ENCODE measurements around the gene BRF1.

Gene BRF1

DNA sequence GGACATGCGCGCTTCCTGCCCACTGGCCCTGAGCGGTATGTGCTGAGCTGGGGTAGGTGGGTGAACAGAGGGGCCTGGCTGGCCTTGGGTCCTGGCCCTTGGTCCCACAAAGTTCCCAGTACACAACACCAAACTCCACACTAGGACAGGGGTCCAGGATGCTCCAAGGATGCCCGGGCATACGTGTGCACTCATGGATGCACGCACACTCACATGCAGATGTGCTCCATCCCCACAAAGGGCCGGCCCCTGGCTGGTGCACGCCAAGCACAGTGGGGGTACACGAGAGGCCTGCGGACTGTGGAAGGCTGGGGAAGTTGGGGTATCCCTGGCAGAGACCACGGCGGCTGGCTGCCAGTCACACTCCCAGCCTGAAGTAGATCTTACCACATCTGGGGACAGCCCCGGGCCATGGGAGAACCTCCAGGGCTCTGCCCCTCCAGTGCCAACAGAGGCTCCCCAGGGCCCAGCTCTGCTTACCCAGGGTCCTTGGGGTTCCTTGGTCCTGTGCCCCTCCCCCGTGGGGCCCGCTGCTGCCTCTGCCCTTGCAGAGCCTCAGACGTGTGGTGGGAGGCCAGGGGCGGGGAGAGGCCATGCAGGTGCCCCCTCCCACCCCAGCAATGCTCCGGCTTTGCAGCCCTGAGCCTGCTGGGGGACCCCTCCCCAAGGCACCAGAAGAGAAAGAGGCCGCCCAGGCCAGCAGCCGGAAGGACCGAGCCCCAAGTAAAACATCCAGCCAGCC is 95.7 kb downstream of the BRF1 start:
- Histone ChIP-seq H3K27ac (peak overlapping the region in 2 of 21 experiments; percentile 17 to 26), H3K4me3 (no peak overlapping the region)

DNA sequence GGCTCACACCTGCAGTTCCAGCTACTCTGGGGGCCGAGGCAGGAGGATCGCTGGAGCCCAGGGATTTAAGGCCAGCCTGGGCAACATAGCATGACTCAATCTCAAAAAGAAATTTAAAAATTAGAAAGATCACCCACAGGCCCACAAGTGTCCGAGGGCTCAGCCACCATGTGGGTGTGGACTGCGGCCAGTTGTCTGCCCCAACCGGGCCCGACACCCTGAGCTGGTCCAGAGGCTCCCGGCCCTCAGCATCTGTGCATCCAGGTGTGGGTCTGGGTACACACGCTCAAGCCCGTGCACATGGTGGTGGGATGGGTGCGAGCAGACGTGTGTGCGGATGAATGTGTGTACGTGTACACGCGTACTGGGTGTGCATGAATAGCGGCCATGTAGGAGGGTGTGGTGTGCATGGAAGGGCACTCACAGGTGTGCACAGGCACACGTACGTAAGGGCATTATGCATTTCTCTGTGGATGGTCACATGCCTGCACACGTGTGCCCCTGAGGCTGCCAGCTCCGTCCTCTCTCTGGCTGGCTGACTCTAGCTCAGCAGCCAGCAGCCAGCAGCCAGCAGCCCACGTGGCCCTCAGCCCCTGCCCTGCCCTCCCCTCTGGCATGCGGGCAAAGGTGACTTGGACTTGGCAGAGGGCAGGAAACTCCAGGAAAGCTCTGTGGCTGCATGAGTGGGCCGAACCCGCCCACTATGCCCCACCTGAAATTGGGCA is 96.4 kb downstream of the BRF1 start:
- Histone ChIP-seq H3K27ac (no peak overlapping the region), H3K4me3 (no peak overlapping the region)

GRCh38 chr14:105203701-105204100 is 97.1 kb downstream of the BRF1 start:
- Histone ChIP-seq H3K27ac (no peak overlapping the region), H3K4me3 (no peak overlapping the region)

- Histone ChIP-seq H3K27ac (no peak overlapping the region), H3K4me3 (no peak overlapping the region)
Measured at GRCh38 chr14:105203057-105203531, 97.7 kb downstream of the BRF1 start.

DNA sequence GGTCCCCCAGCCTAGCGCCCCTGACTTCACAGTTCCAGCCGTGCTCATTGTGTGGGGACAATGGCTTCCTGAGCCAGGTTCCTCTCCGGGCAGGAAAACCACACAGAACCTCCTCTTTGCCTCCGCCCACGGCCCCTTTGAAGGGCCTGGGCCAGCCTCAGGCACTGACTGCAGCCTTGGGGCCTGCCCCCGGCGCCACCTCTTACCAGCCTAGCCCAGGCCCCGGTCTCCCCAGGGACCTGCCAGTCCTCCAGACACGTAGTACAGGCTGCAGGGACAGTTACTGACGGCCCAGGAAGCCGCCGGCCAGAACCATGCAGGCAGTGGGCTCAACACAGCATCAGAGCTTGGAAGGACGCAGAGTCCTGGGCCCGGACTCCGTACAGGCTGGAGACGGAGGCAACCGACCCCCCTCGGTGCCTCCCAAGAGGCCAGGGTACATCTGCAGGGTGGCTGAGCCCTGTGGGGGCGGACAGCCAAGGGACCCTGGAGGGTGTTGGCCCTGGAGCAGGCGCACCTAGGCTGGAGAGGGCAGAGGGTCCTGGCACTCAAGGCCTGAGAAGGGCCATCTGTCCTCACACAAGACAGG is 98.8 kb downstream of the BRF1 start:
- Histone ChIP-seq H3K27ac (peak overlapping the region in 8 of 21 experiments; percentile 3 to 70 (median 46)), H3K4me3 (no peak overlapping the region)

DNA sequence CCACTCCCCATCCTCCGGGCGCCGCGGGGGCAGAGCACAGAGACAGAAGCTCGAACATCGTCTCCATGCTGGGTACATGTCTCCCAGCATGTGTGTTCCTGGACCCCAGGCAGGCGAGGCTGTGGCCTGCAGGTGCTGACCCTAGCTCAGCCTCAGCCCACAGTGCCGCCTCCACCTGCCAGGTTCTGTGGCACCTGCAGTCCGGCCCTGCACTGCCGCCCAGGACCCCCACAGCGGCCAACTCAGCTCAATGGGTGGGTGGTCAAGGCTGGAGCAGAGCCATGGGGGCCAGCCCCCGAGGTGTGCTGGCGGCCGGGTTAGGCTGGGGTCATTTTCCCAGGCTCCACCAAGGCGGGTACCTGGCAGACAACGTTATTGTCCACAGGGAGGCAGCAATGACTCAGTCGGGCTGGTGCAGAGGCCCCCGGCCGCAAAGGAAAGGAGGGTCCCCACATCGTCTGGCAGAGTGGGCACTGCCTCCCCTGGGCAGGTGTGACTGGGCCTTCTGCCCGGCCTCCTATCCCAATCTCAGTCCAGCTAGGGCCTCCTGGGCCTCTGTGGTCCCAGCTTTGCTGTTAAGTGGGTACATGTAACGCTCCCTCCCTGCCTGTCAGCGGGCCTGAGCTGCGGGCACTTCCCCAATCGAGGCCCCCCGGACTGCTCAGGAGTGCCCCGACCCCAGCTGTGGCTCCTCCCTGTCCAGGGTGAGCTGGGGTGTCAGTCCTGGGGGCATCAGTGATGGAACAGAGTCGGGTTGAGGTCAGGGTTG is 99.5 kb downstream of the BRF1 start:
- Histone ChIP-seq H3K4me3 (no peak overlapping the region), H3K27ac (peak overlapping the region in 9 of 21 experiments; percentile 3 to 70 (median 42))

DNA sequence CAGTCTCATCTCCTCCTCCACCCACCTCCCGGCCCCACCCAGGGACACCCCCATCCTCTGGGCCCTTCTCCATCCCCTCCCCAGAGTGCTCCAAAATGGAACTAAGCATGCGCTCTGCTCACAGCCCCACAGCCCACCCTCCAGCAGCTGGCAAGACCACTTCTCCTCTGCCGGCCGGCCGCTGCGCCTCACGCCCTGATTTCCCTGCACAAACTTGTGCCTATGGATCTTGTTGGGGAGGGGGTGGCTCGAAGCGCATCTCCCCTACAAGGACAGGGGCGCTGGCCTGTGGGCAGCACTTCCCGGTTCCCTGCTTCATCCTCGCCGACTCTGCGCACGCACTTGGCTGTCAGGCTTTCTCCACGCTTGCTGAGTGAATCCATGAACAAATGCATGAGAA is 100.2 kb downstream of the BRF1 start:
- no peak overlapping the region for H3K4me3 ChIP-seq
- H3K27ac ChIP-seq, result no peak overlapping the region

- H3K27ac ChIP-seq, result no peak overlapping the region
Measured at GRCh38 chr14:105200074-105200473, 100.7 kb downstream of the BRF1 start.

DNA sequence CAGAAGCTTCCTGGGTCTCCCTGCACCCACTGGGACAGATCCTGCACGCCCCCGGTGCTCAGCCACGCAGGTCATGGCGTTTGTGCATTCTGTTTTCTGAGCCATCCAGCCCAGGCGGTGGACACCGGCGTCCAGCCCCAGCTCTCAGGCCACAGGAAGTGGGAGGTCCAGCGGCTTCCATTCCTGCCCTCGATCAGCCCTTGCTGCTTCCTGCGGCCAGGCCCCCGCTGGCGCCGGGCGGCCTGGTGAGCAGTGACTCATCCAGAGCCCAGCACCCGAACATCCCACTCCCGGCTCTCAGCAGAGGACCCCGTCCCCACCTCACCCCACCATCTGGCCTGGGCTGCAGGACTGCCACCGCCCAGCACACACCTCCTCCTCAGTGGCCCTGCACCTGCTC is 101.7 kb downstream of the BRF1 start:
- Histone ChIP-seq H3K4me3 (no peak overlapping the region), H3K27ac (peak overlapping the region in 7 of 21 experiments; percentile 34 to 85 (median 50))

More at GRCh38 chr14:105200074-105200473, 100.7 kb downstream of the BRF1 start:
- no peak overlapping the region for H3K4me3 ChIP-seq

DNA sequence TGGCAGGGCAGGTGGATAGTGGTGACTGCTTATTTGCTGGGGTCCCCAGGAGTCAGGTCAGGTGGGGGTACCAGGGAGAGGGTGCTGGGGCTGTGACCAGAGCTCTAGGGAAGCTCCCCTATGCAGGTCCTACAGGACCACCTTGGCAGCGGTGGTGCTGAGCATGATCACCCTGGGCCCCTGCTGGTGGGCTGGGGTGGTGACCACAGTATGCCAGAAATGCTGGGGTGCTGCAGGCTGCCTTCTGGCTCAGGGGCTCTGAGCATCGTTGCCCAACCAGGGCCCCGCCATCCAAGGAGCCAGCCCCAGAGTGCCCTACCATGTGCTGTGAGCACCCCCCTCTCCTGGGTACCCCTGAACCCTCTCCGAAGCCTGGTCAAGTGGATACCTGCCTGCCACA is 102.2 kb downstream of the BRF1 start:
- H3K27ac ChIP-seq, result peak overlapping the region in 9 of 21 experiments; percentile 16 to 85 (median 46)

GRCh38 chr14:105197211-105197641 is 103.6 kb downstream of the BRF1 start:
- Histone ChIP-seq H3K4me3 (no peak overlapping the region), H3K27ac (peak overlapping the region in 10 of 21 experiments; percentile 9 to 85 (median 46))

More for the DNA sequence above, 102.2 kb downstream of the BRF1 start:
- H3K4me3 ChIP-seq, result no peak overlapping the region

DNA sequence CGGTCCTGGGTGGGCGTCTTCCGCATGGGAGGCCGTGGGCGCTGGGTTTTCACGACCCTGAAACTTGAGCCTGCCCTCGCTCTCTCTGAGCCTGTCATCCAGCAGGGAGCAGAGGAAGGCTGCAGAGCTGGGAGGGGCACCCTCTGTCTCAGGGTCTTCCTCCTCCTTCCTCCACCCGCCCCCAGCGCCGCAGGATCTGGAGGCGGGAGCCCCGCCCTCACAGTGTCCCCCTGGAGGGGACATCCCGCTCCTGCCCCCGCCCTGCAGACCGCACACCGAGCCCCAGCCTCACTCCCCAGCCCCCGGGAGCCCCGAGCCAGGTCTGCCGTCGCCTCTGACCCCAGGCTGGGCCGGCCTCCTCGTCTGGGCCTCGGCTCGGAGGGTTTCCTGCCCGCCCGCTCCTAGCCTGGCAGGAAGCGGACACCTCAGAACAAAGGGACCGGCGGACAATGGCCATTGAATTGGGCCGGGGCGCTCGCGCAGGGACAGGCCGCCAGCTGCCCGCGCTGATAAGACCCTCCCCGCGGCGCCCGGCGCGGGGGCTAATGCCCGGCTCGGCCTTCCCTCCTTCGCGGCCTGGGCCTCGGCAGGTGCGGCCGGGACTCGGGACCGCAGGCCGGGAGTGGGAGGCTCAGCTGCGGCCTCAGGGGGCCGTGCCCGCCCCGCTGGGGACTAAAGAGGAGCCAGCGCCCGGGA is 104.4 kb downstream of the BRF1 start:
- H3K27ac ChIP-seq, result peak overlapping the region in 17 of 21 experiments; percentile 4 to 85 (median 41)
- no peak overlapping the region for H3K4me3 ChIP-seq

GRCh38 chr14:105195522-105196264 is 105.1 kb downstream of the BRF1 start:
- Histone ChIP-seq H3K27ac (peak overlapping the region in 13 of 21 experiments; percentile 4 to 85 (median 34)), H3K4me3 (no peak overlapping the region)

GRCh38 chr14:105195051-105195450 is 105.8 kb downstream of the BRF1 start:
- Histone ChIP-seq H3K27ac (peak overlapping the region in 7 of 21 experiments; percentile 2 to 85 (median 25)), H3K4me3 (no peak overlapping the region)

- Histone ChIP-seq H3K4me3 (no peak overlapping the region), H3K27ac (peak overlapping the region in 10 of 21 experiments; percentile 16 to 85 (median 56))
Measured at GRCh38 chr14:105193916-105194782, 106.7 kb downstream of the BRF1 start.

GRCh38 chr14:105192866-105193731 is 107.7 kb downstream of the BRF1 start:
- peak overlapping the region in 15 of 21 experiments; percentile 10 to 85 (median 54) for H3K27ac ChIP-seq
- no peak overlapping the region for H3K4me3 ChIP-seq
